ENCODE results near the gene KRTAP4-11. TPM values are rescaled to one million over a fixed set of nuclear protein-coding genes. Genes with fewer than 3 reads are reported as not detected.
"Not testable (repeated sequence)": the region's sequence is repeated elsewhere in the genome, so short reads cannot be mapped to it uniquely, and the experiment has no call there.

The KRTAP4-11 gene
- total RNA-seq, 1 experiment from 2014 or later = not detected

- no peak for DNase-seq
- no TSS peak for BruUV-seq (replicated peaks)
- Mint-ChIP-seq H3K9me3 (ENCODE audit: low read depth, unreplicated experiment) (peaks cover 5% of the 10 kb centered on the region), H3K36me3 (ENCODE audit: insufficient read depth, unreplicated experiment) (no peaks in the 10 kb centered on the region), H3K4me1 (ENCODE audit: low read depth, unreplicated experiment) (peaks cover 51% of the 10 kb centered on the region), H3K27ac (ENCODE audit: unreplicated experiment) (peak overlapping the region; percentile 7), H3K27me3 (ENCODE audit: unreplicated experiment) (no peaks in the 10 kb centered on the region), H3K4me3 (ENCODE audit: low read depth, unreplicated experiment) (no peak overlapping the region)
- intact Hi-C loops (cut with micrococcal nuclease; ENCODE audit: unreplicated experiment) = no loop called here
- no peak for TF ChIP-seq CTCF (IDR thresholded peaks at IDR 0.05; ENCODE audit: unreplicated experiment)
- CTCF ChIA-PET = interaction anchor here (0.6 kb wide), 2 partner anchors 16 to 175 kb away, joined by 3 to 5 read pairs; no protein-coding TSS in a partner anchor
These were observed 14.3 kb downstream of the KRTAP4-11 start for GRCh38 chr17:41103896-41104295.

GRCh38 chr17:41101586-41102259, 16.4 kb downstream of the KRTAP4-11 start, which contains the start of gene KRTAP4-16:
Gene KRTAP4-16, minus strand, starts transcription at chr17:41102209. Its CDS starts 0 bp downstream, at chr17:41102209.
- Mint-ChIP-seq H3K27ac (ENCODE audit: unreplicated experiment) (no peak within 1 kb of the TSS), H3K4me3 (ENCODE audit: low read depth, unreplicated experiment) (no peak within 1 kb of the TSS), H3K36me3 (ENCODE audit: insufficient read depth, unreplicated experiment) (no peaks in the 10 kb centered on the region), H3K4me1 (ENCODE audit: low read depth, unreplicated experiment) (peaks cover 68% of the 10 kb centered on the region), H3K9me3 (ENCODE audit: low read depth, unreplicated experiment) (no peaks in the 10 kb centered on the region), H3K27me3 (ENCODE audit: unreplicated experiment) (no peaks in the 10 kb centered on the region)
- DNase-seq = no peak
- intact Hi-C loops (cut with micrococcal nuclease; ENCODE audit: unreplicated experiment) = no loop called here
- BruUV-seq (replicated peaks) = no TSS peak
- CTCF ChIA-PET = no interaction called here
- TF ChIP-seq CTCF (IDR thresholded peaks at IDR 0.05; ENCODE audit: unreplicated experiment) = no peak

DNA sequence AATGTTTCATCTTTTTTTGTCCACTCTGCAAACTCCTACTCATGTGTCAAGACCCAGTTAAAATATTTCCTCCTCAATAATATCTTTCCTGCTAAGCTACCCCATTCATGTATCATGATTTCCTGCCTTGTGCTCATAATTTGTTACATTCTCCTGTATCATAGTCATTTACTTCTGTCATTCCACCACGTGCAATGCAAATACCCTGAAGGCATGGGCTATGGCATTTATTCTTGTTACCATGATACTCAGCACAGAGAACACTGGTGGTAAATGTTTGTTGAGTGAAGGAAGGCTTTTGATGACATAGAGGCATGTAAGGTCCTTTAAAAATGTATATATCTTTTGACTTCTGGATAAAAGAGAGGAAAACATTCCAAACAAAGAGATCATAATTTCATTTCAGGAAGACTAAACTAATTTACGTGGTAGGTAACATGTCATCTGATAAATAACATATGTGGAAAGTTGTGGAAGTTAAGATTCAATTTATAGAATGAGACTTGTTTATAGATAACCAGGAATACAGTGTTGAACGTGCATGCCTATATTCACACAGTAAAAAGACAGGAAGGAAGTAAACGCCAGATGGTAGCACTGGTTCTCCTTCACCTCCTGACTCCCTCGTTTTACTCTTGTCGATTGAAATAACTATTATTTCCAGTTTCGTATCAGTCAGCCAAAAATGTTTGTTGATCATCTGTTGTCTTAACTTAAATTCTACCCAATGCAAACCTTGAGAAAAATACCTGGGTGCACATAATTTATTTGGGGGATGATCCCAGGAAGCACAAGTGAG, 18.3 kb downstream of the KRTAP4-11 start:
- H3K27me3 Mint-ChIP-seq (ENCODE audit: unreplicated experiment); CTCF ChIA-PET; H3K4me3 Mint-ChIP-seq (ENCODE audit: low read depth, unreplicated experiment); H3K36me3 Mint-ChIP-seq (ENCODE audit: insufficient read depth, unreplicated experiment); H3K9me3 Mint-ChIP-seq (ENCODE audit: low read depth, unreplicated experiment); intact Hi-C loops (cut with micrococcal nuclease; ENCODE audit: unreplicated experiment); BruUV-seq (replicated peaks): not testable (repeated sequence)
- Mint-ChIP-seq H3K27ac (ENCODE audit: unreplicated experiment) (peak overlapping the region; percentile 4), H3K4me1 (ENCODE audit: low read depth, unreplicated experiment) (peaks cover 61% of the 10 kb centered on the region)
- peak; percentile 57 for DNase-seq

GRCh38 chr17:41098481-41098880, 19.7 kb downstream of the KRTAP4-11 start:
- Mint-ChIP-seq H3K9me3 (ENCODE audit: low read depth, unreplicated experiment) (no peaks in the 10 kb centered on the region), H3K27me3 (ENCODE audit: unreplicated experiment) (no peaks in the 10 kb centered on the region), H3K4me3 (ENCODE audit: low read depth, unreplicated experiment) (no peak overlapping the region), H3K4me1 (ENCODE audit: low read depth, unreplicated experiment) (peaks cover 54% of the 10 kb centered on the region), H3K36me3 (ENCODE audit: insufficient read depth, unreplicated experiment) (no peaks in the 10 kb centered on the region), H3K27ac (ENCODE audit: unreplicated experiment) (no peak overlapping the region)
- intact Hi-C loops (cut with micrococcal nuclease; ENCODE audit: unreplicated experiment) = no loop called here
- CTCF ChIA-PET = interaction anchor here (0.7 kb wide), 1 partner anchor 30 kb away, joined by 4 read pairs; no protein-coding TSS in a partner anchor
- BruUV-seq (replicated peaks) = no TSS peak
- TF ChIP-seq CTCF (IDR thresholded peaks at IDR 0.05; ENCODE audit: unreplicated experiment) = no peak
- DNase-seq = no peak

Data from Calu3 (cell line).